AG04449 (cell line): ENCODE measurements around the gene TSPY1.
"Not testable (repeated sequence)": the region's sequence is repeated elsewhere in the genome, so short reads cannot be mapped to it uniquely, and the experiment has no call there.

Experiments
- CTCF ChIA-PET: fragments of 350-600 bp; formaldehyde crosslinking; extraction: SDS; loops from one replicate; lab custom pipeline; 2021; ENCODE audit warnings: antibody characterized with exemption; lab: Yijun Ruan, JAX
- POLR2A ChIA-PET: fragments of 400-600, 350-600 bp; formaldehyde crosslinking; extraction: SDS; loops from one replicate; lab custom pipeline; 2020; ENCODE audit warnings: antibody characterized with exemption, inconsistent platforms; lab: Yijun Ruan, JAX
- DNase-seq: peaks from one replicate; pipeline ENCODE4 v3.0.0-alpha.2; 2010; ENCODE audit warnings: low read depth, low spot score
- H3K4me3 ChIP-seq: 2 replicates; pipeline ENCODE4 v1.5.1; 2011; ENCODE audit warnings: low read depth, mild to moderate bottlenecking, control low read depth, low read length

TSPY1 gene

GRCh38 chrY:9466655-9467054 is at the start of gene TSPY1:
TSPY1 (plus strand) TSS chrY:9466955; CDS start chrY:9467001, 46 bp downstream.
- CTCF ChIA-PET, H3K4me3 ChIP-seq, POLR2A ChIA-PET, DNase-seq: not testable (repeated sequence)

- H3K4me3 ChIP-seq, POLR2A ChIA-PET, CTCF ChIA-PET, DNase-seq: not testable (repeated sequence)
Observed at GRCh38 chrY:9486967-9487366, 20.2 kb downstream of the TSPY1 start, which contains the start of gene TSPY9. TSPY9 (plus strand) TSS chrY:9487267; CDS start chrY:9487313, 46 bp downstream.

GRCh38 chrY:9504396-9504795 is 37.6 kb downstream of the TSPY1 start:
- H3K4me3 ChIP-seq, DNase-seq, CTCF ChIA-PET, POLR2A ChIA-PET: not testable (repeated sequence)

GRCh38 chrY:9516287-9516686 is 49.5 kb downstream of the TSPY1 start:
- H3K4me3 ChIP-seq, POLR2A ChIA-PET, DNase-seq, CTCF ChIA-PET: not testable (repeated sequence)
